T follicular helper cell (primary cell): Measurements from ENCODE around the gene GAS2L1.

ENCODE experiments used
- DNase-seq: peaks from one replicate; pipeline ENCODE4 v3.0.0-alpha.2; 2020; ENCODE audit warnings: low read depth

GAS2L1 gene

DNA sequence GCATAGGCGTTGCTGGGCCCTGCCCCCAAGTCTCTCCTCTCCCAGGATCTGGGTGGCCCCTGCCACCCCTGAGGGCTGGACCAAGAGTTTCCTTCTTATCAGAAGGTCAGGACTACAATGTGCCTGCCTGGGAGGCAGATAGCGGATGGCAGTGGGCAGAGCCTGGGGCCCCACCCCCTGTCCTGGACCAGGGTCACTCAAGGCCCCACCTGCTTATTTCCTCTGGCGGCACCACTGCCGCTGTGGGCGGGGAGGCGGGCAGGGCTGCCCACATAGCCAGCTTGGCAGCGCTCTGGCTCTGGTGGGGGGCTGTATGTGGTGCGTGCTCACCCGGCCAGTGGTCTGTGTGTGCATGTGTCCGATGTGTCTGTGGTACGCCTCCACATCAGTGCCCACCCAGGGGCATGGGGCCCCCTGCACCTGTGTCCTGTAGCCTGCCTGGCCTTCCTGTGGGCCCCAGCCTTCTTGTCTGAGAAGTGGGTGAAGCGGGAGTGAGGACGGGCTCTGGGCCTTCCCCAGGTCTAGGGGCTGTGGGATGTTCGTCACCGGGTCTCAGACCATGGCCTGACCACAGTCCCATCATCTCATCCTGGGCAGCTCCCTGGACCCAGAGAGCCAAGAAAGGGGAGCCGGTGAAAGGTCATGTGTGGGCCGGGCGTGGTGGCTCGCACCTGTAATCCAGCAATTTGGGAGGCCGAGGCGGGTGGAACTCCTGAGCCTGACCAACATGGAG lies 3.0 kb downstream of the GAS2L1 start:
- no peak for DNase-seq

DNA sequence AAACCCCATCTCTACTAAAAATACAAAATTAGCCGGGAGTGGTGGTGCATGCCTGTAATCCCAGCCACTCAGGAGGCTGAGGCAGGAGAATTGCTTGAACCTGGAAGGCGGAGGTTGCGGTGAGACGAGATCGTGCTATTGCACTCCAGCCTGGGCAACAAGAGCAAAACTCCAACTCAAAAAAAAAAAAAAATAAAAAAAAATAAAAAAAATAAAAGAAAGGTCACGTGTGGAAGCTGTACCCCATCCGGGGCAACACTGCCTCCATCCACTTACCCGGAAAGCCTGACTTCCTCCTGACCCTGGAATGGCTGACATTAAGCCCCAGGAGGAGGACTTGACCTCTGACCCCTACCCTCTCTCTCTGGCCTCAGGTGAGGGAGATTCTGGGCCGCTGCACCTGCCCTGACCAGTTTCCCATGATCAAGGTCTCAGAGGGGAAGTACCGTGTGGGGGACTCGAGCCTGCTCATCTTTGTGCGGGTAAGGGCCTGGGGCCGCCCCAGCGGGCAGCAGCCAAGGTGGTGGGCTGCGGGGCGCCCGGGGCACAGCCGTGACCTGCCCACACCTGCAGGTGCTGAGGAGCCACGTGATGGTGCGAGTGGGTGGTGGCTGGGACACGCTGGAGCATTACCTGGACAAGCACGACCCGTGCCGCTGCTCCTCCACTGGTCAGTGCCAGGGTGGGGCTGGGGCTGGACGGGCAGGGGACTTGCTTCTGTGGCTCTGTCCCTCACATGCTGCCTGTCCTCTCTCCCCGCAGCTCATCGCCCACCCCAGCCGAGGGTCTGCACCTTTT lies 3.8 kb downstream of the GAS2L1 start:
- DNase-seq: no peak

DNA sequence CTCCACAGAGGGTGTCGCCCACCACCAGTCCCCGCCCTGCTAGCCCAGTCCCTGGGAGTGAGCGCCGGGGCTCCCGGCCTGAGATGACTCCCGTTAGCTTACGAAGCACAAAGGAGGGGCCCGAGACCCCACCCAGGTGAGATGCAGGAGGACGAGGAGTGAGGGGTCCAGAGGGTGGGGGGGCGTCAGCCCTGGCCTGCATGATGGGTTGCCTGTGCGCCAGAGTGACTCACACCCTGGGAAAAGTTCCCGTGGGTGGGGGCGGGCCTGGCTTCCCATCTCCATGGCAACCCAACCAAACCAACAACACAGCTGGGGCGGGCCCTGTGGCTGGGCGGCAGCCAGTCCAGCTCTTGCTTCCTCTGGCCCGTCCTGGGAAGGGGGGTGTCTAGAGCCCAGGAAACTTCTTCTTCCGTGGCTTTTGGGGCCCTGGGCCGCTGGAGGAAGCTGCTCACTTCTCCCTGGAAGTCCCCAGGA lies 4.5 kb downstream of the GAS2L1 start:
- DNase-seq: peak; percentile 19

DNA sequence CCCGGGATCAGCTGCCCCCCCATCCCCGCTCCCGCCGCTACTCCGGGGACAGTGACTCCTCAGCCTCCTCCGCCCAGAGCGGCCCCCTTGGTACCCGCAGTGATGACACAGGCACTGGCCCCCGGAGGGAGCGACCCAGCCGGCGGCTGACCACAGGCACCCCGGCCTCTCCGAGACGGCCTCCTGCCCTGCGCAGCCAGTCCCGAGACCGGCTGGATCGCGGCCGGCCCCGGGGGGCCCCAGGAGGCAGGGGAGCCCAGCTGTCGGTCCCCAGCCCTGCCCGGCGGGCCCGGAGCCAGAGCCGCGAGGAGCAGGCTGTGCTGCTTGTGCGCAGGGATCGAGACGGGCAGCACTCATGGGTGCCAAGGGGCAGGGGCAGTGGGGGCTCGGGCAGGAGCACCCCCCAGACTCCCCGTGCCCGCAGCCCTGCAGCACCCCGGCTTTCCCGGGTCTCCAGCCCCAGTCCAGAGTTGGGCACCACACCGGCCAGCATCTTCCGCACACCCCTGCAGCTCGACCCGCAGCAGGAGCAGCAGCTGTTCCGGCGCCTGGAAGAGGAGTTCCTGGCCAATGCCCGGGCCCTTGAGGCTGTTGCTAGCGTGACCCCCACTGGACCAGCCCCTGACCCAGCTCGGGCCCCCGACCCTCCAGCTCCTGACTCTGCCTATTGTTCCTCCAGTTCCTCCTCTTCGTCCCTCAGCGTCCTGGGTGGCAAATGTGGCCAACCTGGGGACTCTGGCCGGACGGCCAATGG lies 5.2 kb downstream of the GAS2L1 start:
- no peak for DNase-seq

DNA sequence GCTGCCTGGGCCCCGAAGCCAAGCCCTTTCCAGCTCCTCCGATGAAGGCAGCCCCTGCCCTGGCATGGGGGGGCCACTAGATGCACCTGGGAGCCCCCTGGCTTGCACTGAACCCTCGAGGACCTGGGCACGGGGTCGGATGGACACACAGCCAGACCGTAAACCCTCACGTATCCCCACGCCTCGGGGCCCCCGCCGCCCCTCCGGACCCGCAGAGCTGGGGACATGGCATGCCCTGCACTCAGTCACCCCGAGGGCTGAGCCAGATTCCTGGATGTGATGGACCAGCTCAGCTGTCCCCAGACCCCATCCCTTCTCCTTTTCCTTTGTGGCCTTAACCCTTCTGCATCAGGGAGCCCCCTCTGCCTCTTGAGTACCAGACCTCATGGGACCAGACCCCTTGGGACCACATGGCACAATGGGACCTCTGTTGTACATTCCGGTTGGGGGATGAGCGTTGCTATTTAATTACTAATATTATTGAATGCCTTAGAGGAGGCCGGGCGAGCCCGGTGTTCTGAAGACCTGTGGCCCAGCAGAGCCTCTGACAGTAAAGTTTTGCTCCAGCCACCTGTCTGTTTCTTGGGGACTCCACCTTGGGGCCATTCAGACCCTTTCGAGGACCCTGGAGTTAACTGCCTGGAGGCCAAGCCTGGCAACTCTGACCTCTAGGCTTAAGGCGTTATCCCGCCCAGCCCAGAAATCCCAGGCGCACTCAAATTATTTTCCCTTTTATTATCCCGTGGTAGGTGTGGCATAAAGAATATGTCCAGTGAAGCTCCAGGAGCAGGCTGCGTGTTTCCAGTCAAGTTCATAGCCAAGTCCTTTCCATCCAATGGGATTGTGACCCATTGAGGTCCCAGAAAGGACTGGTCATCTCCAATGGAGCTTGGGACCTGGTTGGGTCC lies 6.0 kb downstream of the GAS2L1 start:
- no peak for DNase-seq

DNA sequence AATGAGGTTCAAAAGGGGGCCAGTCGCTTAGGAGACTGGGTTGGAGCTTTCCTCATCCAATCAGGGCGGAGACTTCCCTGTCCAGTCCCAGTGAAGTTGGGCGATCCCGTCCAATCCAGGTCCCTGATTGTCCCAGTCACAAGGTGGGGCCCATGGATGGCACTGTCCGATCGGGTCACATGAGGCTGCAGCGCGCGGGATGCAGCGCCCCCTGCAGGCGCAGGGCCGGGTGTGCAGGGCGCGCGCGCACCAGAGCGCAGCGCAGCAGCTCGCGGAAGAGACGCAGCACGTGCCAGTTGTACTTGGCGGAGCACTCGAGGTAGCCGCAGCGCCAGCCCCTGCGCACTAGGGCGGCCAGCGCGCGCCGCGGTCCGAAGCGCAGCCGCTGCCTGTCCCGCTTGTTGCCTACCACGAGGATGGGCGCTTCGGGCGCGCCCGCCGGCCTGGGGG lies 6.7 kb downstream of the GAS2L1 start:
- DNase-seq: no peak

DNA sequence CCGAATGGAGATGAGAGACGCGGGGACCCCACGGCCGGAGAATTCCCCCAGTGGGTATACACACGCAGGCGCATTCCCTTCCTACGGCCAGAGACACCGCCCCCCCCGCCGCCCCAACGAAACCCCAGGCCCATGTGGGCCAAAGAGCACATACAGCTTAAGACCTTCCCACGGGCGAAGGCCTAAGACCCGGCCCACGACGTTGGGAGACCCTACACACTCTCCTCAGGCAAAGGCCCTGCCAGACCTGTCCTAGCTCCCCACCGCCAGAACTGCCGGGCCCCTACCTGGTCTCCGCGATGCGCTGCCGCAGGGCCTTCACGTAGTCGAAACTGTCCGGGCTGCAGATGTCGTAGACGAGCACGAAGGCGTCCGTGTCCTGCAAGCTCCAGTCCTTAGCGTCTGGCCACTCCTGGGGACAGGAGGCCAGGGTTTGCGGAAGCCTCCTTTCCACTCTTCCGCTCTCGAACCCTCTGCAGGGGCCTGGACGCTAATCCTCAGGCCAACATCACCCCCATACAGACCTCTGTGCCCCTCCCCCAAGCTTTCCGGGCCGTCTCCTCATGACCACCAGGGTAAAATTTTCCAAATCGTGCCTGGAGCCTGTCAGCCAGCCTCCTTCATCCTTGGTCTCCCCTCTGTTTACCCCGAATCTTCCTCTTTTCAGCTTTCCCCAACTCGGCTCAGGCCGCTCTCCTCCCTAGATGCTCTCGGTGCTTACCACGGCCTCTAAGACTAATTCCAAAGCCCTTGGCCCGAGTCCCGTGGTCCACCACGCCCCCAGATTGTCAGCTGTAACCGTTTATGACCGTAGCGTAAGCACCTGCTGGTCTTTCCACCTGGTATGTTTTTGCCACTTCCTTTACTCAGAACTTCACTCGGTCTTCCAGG lies 7.4 kb downstream of the GAS2L1 start:
- no peak for DNase-seq

DNA sequence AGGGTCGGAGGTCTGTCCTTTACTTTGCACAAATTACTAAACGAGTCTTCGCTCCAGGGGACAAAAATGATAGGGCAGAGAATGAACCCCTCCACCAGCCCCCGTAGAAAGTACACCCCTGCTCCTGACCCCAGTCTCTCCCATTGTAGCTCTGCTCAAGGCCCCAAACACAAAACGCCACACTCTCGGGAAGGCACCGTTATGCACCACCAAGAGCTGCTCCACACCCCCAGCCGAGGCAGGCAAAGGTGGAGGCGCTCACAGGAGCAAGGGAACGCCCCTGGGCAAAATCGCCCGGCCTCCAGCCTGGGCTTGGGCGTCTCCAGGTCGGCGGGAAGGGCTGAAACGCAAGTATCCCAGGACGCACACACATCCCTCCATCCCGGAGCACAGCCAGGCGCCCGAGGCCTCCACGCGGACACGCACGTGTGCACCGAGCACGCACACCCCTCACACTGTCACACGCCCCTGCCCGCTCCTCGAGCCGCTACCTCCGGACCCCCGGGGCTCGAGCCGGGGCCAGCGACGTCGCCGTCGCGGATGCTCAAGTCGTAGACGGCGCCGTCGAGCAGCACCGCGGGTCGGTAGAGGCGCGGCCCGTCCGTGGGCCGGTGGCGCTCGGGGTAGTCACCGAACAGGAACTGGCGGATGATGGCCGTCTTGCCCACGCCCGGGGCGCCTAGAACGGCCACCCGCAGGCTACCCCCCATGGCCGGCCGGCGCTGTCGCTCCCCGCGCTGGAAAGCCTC lies 8.3 kb downstream of the GAS2L1 start:
- no peak for DNase-seq

DNA sequence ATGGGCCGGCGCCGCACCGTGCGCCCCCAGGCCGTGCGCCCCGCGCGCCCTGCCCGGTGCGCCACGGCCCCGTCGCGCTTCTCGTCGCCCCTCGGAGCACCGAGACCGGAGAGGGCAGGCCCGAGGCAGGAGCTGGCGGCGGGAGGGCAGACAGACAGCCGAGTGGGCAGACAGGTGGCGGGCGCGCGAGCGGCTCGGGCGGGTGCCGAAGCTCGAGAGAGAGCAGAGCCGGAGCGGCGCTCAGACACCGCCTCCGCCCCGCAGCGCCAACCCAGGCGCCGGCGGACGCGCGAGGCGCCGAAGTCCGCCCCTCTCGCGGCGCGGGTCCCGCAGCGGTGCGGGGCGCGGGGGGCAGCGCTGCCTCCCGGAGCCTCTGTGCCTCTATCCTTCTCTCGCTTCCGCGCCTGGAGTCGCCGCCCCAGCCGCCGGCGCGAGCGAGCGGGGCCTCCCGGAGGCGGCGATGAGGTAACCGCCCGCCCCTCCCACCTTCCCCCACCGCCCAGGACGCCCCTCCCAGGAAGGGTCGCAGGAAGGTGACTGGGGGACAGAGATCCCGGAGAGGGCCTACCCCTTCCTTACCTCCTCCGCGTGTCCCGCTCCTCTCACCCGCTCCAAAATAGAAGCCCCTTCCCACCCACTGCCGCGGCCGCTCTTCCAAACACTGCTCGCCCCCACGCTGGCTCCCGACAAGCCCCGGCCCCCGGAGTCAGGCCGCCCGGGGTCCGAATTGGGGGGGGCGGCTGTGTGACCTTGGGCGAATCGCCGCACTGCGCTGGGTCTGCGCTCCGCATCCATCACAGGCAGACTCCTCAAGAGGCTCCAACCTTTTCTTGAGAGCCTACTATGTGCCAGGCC lies 9.1 kb downstream of the GAS2L1 start, which contains the start of gene RASL10A:
TSS of gene RASL10A (minus strand) at position 412 of the 855 bp plus-strand sequence. CDS start 451 bp downstream, outside the sequence.
- DNase-seq: no peak

DNA sequence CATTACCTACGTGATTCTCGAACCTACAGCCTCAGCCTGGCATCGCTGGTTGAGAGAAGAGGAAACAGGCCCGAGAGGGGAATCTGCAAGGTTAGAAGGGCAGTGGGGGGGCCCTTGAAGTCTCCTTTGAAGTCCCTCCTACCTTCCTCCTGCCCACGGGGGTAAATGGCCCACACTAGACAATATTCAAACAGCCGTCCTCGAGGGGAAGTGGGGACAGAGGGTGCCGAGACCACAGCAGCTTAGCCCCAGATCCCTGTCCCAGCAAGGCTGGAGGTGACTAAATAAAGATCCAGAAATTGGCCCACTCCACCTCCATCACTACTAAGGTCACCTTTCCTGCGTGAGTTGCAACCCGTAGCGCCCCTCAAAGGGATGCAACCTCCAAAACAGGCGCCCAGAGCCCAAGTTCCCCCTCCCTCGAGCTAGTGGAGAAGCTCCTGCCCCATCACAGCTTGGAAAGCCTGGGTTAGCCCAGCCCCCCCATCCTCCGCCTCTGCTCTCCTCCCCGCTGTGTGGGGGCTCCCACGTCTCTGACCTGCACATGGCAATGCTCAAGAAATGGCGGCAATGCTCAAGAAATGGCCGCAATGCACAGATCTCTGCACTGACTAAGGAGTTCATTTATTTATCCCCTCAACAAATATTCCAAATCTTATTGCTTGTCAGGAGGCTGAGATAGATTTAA lies 9.8 kb downstream of the GAS2L1 start:
- no peak for DNase-seq

DNA sequence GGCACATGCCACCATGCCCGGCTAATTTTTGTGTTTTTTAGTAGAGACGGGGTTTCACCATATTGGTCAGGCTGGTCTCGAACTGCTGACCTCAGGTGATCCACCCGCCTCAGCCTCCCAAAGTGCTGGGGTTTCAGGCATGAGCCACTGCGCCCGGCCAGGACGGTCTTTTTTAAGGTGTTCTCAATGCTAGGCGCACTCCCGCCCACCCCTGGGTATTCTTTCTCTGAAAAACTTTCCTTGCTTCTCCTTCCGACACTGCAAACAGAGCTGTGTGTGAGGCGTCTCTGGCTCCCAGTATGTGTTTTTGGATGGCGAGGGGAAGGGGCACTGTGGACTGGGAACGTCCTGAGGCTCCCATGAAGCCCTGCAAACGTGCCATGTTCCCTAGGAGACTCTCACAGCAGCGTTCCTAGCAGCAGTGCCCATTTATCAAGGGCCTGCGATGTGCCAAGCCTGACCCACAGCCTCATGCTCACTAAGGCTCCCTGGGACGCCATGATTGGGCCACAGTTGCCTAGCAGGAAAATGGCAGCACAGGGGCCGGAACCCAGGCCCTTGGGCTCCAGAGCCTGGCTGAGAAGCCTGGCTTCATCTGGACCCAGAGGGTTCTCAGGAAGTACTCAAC lies 11.5 kb downstream of the GAS2L1 start:
- no peak for DNase-seq

DNA sequence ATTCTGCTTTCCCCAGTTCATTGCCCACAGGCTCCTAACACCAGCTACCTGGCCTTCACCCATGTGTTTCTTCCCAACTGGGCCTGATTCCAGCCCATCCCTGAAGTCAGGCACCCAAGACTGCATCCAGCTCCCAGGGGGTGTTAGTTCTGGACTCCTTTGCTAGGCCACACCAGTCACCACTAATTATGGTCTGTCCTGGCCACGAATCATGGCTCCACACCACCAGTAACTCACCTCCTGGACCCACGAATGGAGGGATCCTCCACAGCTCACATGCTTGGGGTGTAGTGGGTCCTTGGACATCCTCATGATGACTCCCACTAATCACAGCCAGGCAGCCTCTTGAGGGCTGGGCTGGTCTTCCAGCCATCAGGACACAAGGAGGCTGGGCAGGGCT lies 12.6 kb downstream of the GAS2L1 start:
- DNase-seq: no peak

DNA sequence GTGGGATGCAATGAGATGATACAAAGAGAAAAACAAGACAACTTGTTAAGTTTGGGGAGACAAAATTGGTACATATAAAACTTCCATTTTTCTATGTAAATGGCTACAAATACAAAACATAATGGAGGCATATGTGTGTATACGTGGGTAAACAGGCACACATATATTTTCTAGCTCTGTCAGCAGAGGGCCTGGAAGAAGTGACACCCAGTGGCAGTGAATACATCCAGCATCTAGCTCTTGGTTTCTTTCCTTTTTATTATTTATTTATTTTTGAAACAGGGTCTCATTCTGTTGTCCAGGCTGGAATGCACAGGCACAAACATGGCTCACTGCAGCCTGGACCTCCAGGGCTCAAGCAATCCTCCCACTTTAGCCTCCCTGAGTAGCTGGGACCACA lies 14.1 kb downstream of the GAS2L1 start:
- no peak for DNase-seq

DNA sequence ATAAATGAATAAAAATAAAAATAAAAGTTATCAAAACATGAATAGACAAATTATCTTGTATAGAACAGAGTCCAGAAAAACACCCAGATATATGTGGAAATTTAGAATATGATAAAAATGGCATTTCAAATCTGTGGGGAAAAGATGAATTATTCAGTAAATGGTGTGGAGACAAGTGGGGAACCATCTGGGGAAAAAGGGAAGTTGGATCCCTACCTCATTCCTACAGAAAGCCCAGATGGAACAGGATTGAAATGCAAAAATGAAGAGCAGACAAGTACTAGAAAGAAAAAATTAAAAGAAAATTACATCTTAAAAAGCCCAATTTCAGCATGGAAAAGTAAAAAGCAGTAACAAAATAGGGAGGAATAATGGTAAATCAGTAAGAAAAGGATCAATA lies 17.2 kb downstream of the GAS2L1 start:
- no peak for DNase-seq

DNA sequence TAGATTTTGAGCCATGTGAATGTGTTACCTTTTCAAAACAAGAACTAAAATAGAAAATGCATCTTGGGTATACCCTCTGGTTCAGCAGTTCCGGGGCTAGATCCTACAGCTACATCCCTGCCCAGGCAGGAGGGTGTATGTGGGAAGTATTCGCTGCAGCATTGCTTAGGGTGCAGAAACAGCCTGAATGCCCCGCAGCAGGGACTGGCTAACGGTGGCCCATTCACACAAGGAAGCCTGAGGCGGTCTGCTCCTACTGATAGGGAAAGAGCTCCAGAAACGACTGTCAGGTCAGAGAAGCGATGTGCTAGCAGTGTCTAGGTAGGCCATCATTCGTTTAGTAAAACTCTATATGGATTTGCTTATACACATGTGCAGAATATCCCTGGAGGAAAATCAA lies 18.9 kb downstream of the GAS2L1 start:
- DNase-seq: no peak

DNA sequence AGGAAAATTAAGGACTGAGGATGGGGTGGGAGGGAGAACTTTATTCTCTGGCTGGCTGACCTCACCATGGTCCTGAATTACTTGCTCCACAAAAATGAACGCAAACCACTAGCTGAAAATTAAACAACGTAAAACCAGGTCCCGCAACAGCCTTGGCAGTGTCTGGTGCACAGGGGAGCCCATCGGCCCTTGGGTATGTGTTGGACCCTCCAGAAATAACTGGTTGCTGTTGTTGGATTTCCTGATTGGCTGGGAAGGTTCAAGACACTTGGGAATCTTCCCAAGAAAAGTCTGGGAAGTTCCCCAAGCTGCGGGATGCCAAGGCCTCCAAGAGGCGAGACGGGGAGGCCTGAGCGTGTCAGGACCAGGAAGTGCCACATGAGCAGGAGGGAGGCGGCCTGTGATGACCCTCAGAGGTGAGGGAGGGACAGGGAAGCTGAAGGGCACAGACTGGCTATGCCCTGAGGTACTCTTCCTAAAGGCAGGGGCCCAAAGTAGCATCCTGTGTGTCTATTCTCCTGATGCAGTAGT lies 19.4 kb downstream of the GAS2L1 start:
- DNase-seq: no peak

DNA sequence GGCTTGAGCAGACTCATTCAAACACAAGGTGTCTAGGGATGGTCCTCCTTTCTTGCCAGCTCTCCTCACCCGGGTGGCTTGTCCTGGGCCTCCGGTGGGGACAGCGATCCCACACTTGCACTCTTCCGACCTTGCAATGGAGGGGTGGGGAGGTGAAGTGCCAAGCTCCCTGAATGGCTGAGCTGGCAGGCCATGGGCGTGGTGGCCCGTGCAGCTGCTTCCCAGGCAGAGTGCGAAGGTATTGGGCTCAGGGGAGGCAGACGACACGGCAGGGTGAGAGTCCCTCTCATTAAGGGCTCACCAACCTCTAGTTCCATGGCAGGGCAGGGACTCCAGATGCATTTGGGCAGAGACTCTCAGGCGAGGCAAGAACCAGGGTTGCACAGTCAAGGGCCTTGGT lies 20.0 kb downstream of the GAS2L1 start:
- DNase-seq: no peak
